Measurements from ENCODE around the gene PCBP2.
"Not testable (repeated sequence)": the region's sequence is repeated elsewhere in the genome, so short reads cannot be mapped to it uniquely, and the experiment has no call there.

Gene PCBP2

GRCh38 chr12:53451661-53452158 lies at the start of gene PCBP2:
TSS of gene PCBP2 (plus strand) at chr12:53452102. CDS start at chr12:53454801, 2,699 bp downstream.
- DNase-seq = peak; percentile 95

GRCh38 chr12:53402351-53402750 lies 49.6 kb upstream of the PCBP2 start:
- not testable (repeated sequence) for DNase-seq

- no peak for DNase-seq
Observed at GRCh38 chr12:53402871-53403270, 49.0 kb upstream of the PCBP2 start.

GRCh38 chr12:53410951-53411350 lies 41.0 kb upstream of the PCBP2 start:
- DNase-seq = no peak

GRCh38 chr12:53413485-53414204 lies 38.3 kb upstream of the PCBP2 start:
- no peak for DNase-seq

GRCh38 chr12:53414756-53415417 lies 37.0 kb upstream of the PCBP2 start:
- DNase-seq = no peak

GRCh38 chr12:53415752-53416389 lies 36.0 kb upstream of the PCBP2 start:
- DNase-seq = not testable (repeated sequence)

GRCh38 chr12:53417291-53417816 lies 34.5 kb upstream of the PCBP2 start:
- DNase-seq = not testable (repeated sequence)

- no peak for DNase-seq
Observed at GRCh38 chr12:53418221-53418620, 33.7 kb upstream of the PCBP2 start.

GRCh38 chr12:53419756-53420155 lies 32.1 kb upstream of the PCBP2 start:
- DNase-seq = no peak

GRCh38 chr12:53422247-53422646 lies 29.7 kb upstream of the PCBP2 start:
- not testable (repeated sequence) for DNase-seq

GRCh38 chr12:53423597-53423996 lies 28.3 kb upstream of the PCBP2 start, which contains the start of gene AMHR2:
TSS of gene AMHR2 (plus strand) at chr12:53423855. CDS start at chr12:53423935, 80 bp downstream.
- DNase-seq = no peak

- DNase-seq = no peak
Observed at GRCh38 chr12:53424626-53425514, 27.0 kb upstream of the PCBP2 start.

- DNase-seq = no peak
Observed at GRCh38 chr12:53425515-53426150, 26.3 kb upstream of the PCBP2 start.

- peak; percentile 23 for DNase-seq
Observed at GRCh38 chr12:53427905-53428594, 23.9 kb upstream of the PCBP2 start.

GRCh38 chr12:53428741-53429140 lies 23.2 kb upstream of the PCBP2 start:
- no peak for DNase-seq

- DNase-seq = no peak
Observed at GRCh38 chr12:53430116-53430515, 21.8 kb upstream of the PCBP2 start.

- no peak for DNase-seq
Observed at GRCh38 chr12:53431187-53431586, 20.7 kb upstream of the PCBP2 start.

GRCh38 chr12:53435326-53435725 lies 16.6 kb upstream of the PCBP2 start:
- not testable (repeated sequence) for DNase-seq

- not testable (repeated sequence) for DNase-seq
Observed at GRCh38 chr12:53439582-53439981, 12.3 kb upstream of the PCBP2 start.
